CD4-positive, alpha-beta memory T cell (primary cell): ENCODE measurements around the gene KBTBD4. TPM values are rescaled to one million over a fixed set of nuclear protein-coding genes. Genes with fewer than 3 reads are reported as not detected.

Experiments used
- CTCF ChIA-PET: fragments of 350-600 bp; sonication (Branson Sonifier 250); formaldehyde crosslinking; loops from one replicate; lab custom pipeline; 2021; ENCODE audit warnings: inconsistent platforms; ENCODE audit not compliant: partially characterized antibody; lab: Charles Lee
- POLR2A ChIA-PET: fragments of 350-600 bp; sonication (Branson Sonifier 250); formaldehyde crosslinking; loops from one replicate; lab custom pipeline; 2021; ENCODE audit not compliant: partially characterized antibody; lab: Charles Lee
- DNase-seq, 5 donors: peaks; one replicate each; pipeline versions ENCODE4 v3.0.0 to v3.0.0-alpha.2; 2020 to 2022; ENCODE audit warnings: mixed read lengths in 1 of 5
- H3K27ac ChIP-seq: one replicate; pipeline ENCODE4 v1.7.0; 2013; ENCODE audit warnings: low read depth, low read length
- H3K27me3 ChIP-seq: 2 replicates; pipeline ENCODE4 v1.7.0; 2013; ENCODE audit warnings: mild to moderate bottlenecking, low read length, moderate library complexity; ENCODE audit not compliant: insufficient read depth
- H3K36me3 ChIP-seq: 2 replicates; pipeline ENCODE4 v1.7.0; 2013; ENCODE audit warnings: mild to moderate bottlenecking, low read length, moderate library complexity; ENCODE audit not compliant: insufficient read depth
- H3K4me1 ChIP-seq: 2 replicates; pipeline ENCODE4 v1.7.0; 2013; ENCODE audit warnings: mild to moderate bottlenecking, low read length, moderate library complexity; ENCODE audit not compliant: insufficient read depth
- H3K4me3 ChIP-seq, 2 donors: one replicate each; pipeline ENCODE4 v1.7.0; 2013; ENCODE audit warnings: low read length in 2 of 2, mild to moderate bottlenecking in 1 of 2
- H3K9me3 ChIP-seq, 2 donors: one replicate each; pipeline ENCODE4 v1.7.0; 2013; ENCODE audit warnings: low read length in 2 of 2, control low read depth in 1 of 2; ENCODE audit not compliant: control insufficient read depth in 1 of 2
- H3K27ac Mint-ChIP-seq, 7 donors: one replicate each; pipeline ENCODE4 v1.8.0; 2020 to 2021; ENCODE audit warnings: mixed read lengths in 7 of 7, mild to moderate bottlenecking in 6 of 7, inconsistent platforms in 3 of 7, moderate library complexity in 3 of 7
- H3K27me3 Mint-ChIP-seq, 2 donors: one replicate each; pipeline ENCODE4 v1.8.0; 2020 to 2021; ENCODE audit warnings: mixed read lengths in 2 of 2
- H3K36me3 Mint-ChIP-seq, 2 donors: one replicate each; pipeline ENCODE4 v1.8.0; 2020 to 2021; ENCODE audit warnings: mixed read lengths in 2 of 2, inconsistent platforms in 1 of 2, mild to moderate bottlenecking in 1 of 2
- H3K4me1 Mint-ChIP-seq, 4 donors: one replicate each; pipeline ENCODE4 v1.8.0; 2020 to 2021; ENCODE audit warnings: mixed read lengths in 4 of 4, mild to moderate bottlenecking in 1 of 4
- H3K4me3 Mint-ChIP-seq, 8 donors: one replicate each; pipeline ENCODE4 v1.8.0; 2020 to 2021; ENCODE audit warnings: mixed read lengths in 8 of 8, mild to moderate bottlenecking in 7 of 8, moderate library complexity in 6 of 8, inconsistent platforms in 3 of 8
- H3K9me3 Mint-ChIP-seq, 8 donors: one replicate each; pipeline ENCODE4 v1.8.0; 2020 to 2021; ENCODE audit warnings: mixed read lengths in 8 of 8, mild to moderate bottlenecking in 5 of 8, inconsistent platforms in 3 of 8, moderate library complexity in 1 of 8
- intact Hi-C: fragments of 100-400 bp; cut with micrococcal nuclease; formaldehyde crosslinking; loops from one replicate; pipeline ENCODE4 v1.15.1; 2023
- polyA plus RNA-seq, 2 donors: library from polyadenylated mRNA; unstranded; fragments of 300-500 nt; fragmentation: Illumina TruSeq; gene quantifications; one replicate each; pipeline ENCODE4 v1.2.3, GENCODE V29; 2021
- total RNA-seq, 2 experiments: library from RNA; stranded (reverse); gene quantifications; one replicate each; pipeline ENCODE4 v1.2.3, GENCODE V29; 2021

Gene KBTBD4
- total and polyA plus RNA-seq, 4 experiments from 2014 or later: 21.2 to 71.9 (median 31.4) TPM

DNA sequence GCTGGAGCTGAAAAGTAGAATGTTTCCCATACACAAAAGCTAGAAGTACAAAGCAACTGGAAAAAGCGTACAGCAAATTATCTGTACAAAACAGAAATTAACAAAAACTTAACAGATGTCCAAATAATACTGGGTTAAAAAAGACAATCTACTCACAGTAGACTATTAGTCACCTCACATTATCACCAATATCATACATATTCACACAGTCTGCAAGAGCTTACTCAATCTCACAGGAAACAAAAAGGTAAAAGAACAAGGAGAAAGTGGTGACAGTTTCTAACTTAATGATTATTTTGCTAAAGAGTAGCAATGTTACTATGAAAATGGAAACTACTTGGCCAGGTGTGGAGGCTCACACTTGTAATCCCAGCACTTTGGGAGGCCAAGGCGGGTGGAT lies 37.7 kb downstream of the KBTBD4 start:
- H3K27ac ChIP-seq: no peak overlapping the region
- ChIA-PET POLR2A (interaction anchor here (1.0 to 2.8 kb wide), 2 partner anchors 11 to 13 kb away, joined by 3 to 12 read pairs; no protein-coding TSS in a partner anchor), CTCF (no interaction called here)
- H3K36me3 ChIP-seq: no peaks in the 10 kb centered on the region
- Mint-ChIP-seq H3K27me3 (no peaks in the 10 kb centered on the region), H3K4me1 (peaks cover 44 to 88% (median 62%) of the 10 kb centered on the region in 4 donors), H3K36me3 (peaks cover 9 to 15% of the 10 kb centered on the region in 2 donors), H3K9me3 (peaks cover 0 to 2% (median 0%) of the 10 kb centered on the region in 8 donors), H3K4me3 (peak overlapping the region in 7 of 8 donors; percentile 13 to 77 (median 58)), H3K27ac (peak overlapping the region; percentile 51 to 91 (median 79))
- intact Hi-C loops: no loop called here
- H3K4me1 ChIP-seq: peaks cover 78% of the 10 kb centered on the region
- H3K9me3 ChIP-seq: no peaks in the 10 kb centered on the region
- DNase-seq: no peak
- no peak overlapping the region for H3K4me3 ChIP-seq
- no peaks in the 10 kb centered on the region for H3K27me3 ChIP-seq

DNA sequence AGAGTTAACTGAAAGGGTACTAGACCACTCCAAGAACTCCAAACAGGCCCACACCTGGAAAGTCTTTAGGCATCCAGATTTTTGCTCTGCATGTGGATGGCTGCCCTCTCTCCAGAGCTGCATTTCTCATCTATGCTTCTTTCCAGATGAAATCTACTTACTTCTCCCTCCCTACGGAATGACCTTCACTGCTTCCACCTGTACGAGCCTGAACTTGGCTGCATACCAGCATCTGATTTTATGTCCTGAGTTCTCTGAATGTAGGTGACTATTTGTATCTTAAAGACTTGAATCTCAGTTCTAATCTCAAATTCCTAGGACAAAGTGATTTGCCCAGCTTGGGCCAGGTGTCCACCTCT lies 39.1 kb downstream of the KBTBD4 start:
- ChIA-PET CTCF (interaction anchor here (0.5 to 0.9 kb wide), 2 partner anchors 14 to 28 kb away, joined by 3 to 4 read pairs; partner anchors contain the start of gene CELF1), POLR2A (interaction anchor here (1.1 to 2.8 kb wide), 3 partner anchors 9 to 25 kb away, joined by 3 to 12 read pairs (median 4); partner anchors contain the start of gene PTPMT1)
- Histone ChIP-seq H3K4me3 (no peak overlapping the region), H3K9me3 (no peaks in the 10 kb centered on the region), H3K4me1 (peaks cover 82% of the 10 kb centered on the region), H3K36me3 (no peaks in the 10 kb centered on the region), H3K27me3 (no peaks in the 10 kb centered on the region), H3K27ac (no peak overlapping the region)
- no peak for DNase-seq
- Mint-ChIP-seq H3K4me1 (peaks cover 46 to 86% (median 68%) of the 10 kb centered on the region in 4 donors), H3K27me3 (no peaks in the 10 kb centered on the region), H3K27ac (peak overlapping the region; percentile 5 to 66 (median 51)), H3K9me3 (peaks cover 0 to 2% (median 0%) of the 10 kb centered on the region in 8 donors), H3K36me3 (peaks cover 13 to 22% of the 10 kb centered on the region in 2 donors), H3K4me3 (peak overlapping the region in 7 of 8 donors; percentile 13 to 77 (median 36))
- intact Hi-C loops: no loop called here

DNA sequence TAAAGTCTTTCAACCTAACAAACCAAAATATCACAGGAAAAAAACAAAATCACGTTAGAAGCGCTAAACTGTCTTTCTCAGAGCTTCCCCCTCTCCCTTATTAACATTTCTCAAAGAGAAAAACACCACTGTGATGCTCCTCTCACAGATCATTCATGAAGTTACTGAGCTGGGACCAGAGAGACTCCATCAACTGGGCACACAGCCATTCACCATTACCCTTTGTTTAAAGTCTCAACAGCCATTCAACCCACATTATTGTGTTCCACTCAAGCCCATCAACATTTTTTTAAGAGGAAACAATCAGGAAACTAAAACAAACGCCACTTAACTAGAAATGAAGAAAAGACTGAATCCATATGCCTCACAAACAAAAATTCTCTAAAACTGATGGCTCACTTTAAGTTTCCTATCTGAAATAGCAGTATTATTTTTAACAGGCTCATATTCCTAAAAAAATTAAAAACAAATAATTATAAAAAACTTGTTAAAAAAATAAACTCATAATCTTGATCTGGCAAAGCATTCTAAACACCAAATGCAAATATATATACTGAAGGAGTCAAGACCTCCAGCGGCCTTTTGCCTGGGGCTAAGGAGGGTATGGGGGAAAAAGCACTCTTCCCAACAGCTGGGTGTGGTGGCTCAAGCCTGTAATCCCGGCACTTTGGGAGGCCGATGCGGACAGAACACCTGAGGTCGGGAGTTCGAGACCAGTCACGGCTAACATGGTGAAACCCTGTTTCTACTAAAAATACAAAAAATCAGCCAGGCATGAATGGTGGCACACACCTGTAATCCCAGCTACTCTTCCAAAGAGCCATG lies 39.8 kb downstream of the KBTBD4 start:
- H3K27ac Mint-ChIP-seq: peak overlapping the region in 6 of 7 donors; percentile 30 to 90 (median 56)
- no peaks in the 10 kb centered on the region for H3K27me3 Mint-ChIP-seq
- intact Hi-C loops: no loop called here
- Histone ChIP-seq H3K9me3 (no peaks in the 10 kb centered on the region), H3K27me3 (no peaks in the 10 kb centered on the region), H3K4me3 (no peak overlapping the region), H3K36me3 (no peaks in the 10 kb centered on the region), H3K4me1 (peaks cover 75% of the 10 kb centered on the region), H3K27ac (no peak overlapping the region)
- DNase-seq: no peak
- H3K4me1 Mint-ChIP-seq: peaks cover 43 to 80% (median 63%) of the 10 kb centered on the region in 4 donors
- H3K4me3 Mint-ChIP-seq: peak overlapping the region in 5 of 8 donors; percentile 13 to 77 (median 55)
- POLR2A ChIA-PET: interaction anchor here (1.3 to 2.8 kb wide), 2 partner anchors 13 to 40 kb away, joined by 3 to 12 read pairs; partner anchors contain the start of genes KBTBD4 and NDUFS3
- peaks cover 0 to 2% (median 0%) of the 10 kb centered on the region in 8 donors for H3K9me3 Mint-ChIP-seq
- peaks cover 13 to 23% of the 10 kb centered on the region in 2 donors for H3K36me3 Mint-ChIP-seq
- CTCF ChIA-PET: interaction anchor here (0.5 to 1.2 kb wide), 3 partner anchors 15 to 27 kb away, joined by 3 to 4 read pairs (median 3); no protein-coding TSS in a partner anchor

DNA sequence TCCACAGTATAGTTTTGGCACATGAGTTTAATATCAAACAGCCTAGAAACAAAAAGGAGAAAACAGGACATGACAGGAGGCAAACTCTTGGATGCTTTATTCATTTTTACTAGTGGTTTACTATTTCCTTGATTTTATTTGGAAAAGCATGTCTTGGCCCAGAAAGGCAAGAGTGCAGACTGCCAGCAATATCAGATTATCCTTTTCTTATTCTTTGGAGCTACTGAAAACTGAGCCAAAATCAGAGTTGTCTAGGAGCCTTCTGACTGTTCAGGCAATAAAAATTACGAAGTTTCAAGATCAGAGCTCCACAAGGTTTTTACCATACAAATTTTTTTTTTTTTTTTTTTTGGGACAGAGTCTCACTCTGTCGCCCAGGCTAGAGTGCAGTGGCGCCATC lies 41.9 kb downstream of the KBTBD4 start:
- DNase-seq: no peak
- H3K36me3 ChIP-seq: no peaks in the 10 kb centered on the region
- Mint-ChIP-seq H3K27ac (peak overlapping the region in 2 of 7 donors; percentile 12 to 29), H3K4me3 (no peak overlapping the region), H3K27me3 (no peaks in the 10 kb centered on the region), H3K9me3 (peaks cover 0 to 2% (median 0%) of the 10 kb centered on the region in 8 donors), H3K4me1 (peaks cover 42 to 74% (median 59%) of the 10 kb centered on the region in 4 donors), H3K36me3 (peaks cover 13 to 31% of the 10 kb centered on the region in 2 donors)
- no peak overlapping the region for H3K4me3 ChIP-seq
- no peaks in the 10 kb centered on the region for H3K9me3 ChIP-seq
- no peaks in the 10 kb centered on the region for H3K27me3 ChIP-seq
- ChIA-PET POLR2A (interaction anchor here (0.8 kb wide), 1 partner anchor 29 kb away, joined by 3 read pairs; no protein-coding TSS in a partner anchor), CTCF (interaction anchor here (1.1 to 2.0 kb wide), 3 partner anchors 15 to 26 kb away, joined by 3 to 4 read pairs (median 4); no protein-coding TSS in a partner anchor)
- no peak overlapping the region for H3K27ac ChIP-seq
- intact Hi-C loops: no loop called here
- peaks cover 69% of the 10 kb centered on the region for H3K4me1 ChIP-seq

DNA sequence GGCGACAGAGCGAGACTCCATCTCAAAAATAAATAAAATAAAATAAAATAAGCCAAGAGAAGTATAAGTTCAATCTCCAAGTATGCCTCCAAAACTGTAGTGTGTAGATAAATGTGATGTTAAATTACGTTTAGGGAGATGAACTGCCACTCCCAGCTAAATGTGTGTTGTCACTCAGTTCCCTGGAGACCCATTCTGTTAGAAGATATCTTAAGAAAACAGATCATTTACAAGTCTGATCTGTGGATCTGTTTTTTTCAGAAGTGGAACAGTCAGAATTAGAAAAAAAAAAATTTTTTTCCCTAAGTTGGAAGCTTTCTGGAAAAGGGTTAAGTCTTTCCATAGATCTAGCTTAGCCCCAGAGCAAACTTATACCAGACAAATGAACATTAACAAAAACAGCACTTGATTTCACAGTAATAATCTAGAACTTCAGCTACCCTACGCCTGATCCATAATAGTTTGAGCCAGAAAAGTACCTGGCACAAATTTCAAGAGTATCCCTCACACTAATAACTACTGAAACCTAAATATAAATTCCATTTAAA lies 44.0 kb downstream of the KBTBD4 start:
- Mint-ChIP-seq H3K9me3 (no peaks in the 10 kb centered on the region), H3K27ac (peak overlapping the region in 3 of 7 donors; percentile 12 to 73 (median 37)), H3K36me3 (peaks cover 14 to 31% of the 10 kb centered on the region in 2 donors), H3K4me3 (no peak overlapping the region), H3K4me1 (peaks cover 33 to 72% (median 55%) of the 10 kb centered on the region in 4 donors), H3K27me3 (no peaks in the 10 kb centered on the region)
- intact Hi-C loops: no loop called here
- ChIA-PET CTCF (interaction anchor here (0.7 to 1.5 kb wide), 2 partner anchors 17 to 262 kb away, joined by 3 read pairs; no protein-coding TSS in a partner anchor), POLR2A (no interaction called here)
- H3K27me3 ChIP-seq: no peaks in the 10 kb centered on the region
- H3K36me3 ChIP-seq: no peaks in the 10 kb centered on the region
- peaks cover 65% of the 10 kb centered on the region for H3K4me1 ChIP-seq
- H3K9me3 ChIP-seq: no peaks in the 10 kb centered on the region
- no peak for DNase-seq
- no peak overlapping the region for H3K27ac ChIP-seq
- H3K4me3 ChIP-seq: no peak overlapping the region

DNA sequence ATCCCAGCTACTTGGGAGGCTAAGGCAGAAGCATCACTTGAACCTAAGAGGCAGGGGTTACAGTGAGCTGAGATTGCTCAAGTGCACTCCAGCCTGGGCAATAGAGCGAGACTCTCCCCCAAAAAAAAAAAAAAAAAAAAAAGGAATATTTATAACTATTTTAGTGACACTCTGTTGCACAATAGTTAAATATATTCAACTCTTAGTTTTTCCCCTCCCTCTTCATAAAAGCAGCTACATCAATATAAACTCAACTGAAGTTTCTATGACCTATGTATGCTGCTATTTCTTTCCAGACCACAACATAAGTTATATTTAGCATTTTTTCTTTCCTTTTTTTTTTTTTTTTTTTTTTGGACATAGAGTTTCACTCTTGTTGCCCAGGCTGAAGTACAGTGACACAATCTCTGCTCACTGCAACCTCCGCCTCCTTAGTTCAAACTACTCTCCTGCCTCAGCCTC lies 45.0 kb downstream of the KBTBD4 start:
- ChIA-PET CTCF (interaction anchor here (1.0 to 1.5 kb wide), 2 partner anchors 15 to 21 kb away, joined by 3 read pairs; no protein-coding TSS in a partner anchor), POLR2A (interaction anchor here (0.9 to 1.7 kb wide), 2 partner anchors 18 to 19 kb away, joined by 3 to 4 read pairs; no protein-coding TSS in a partner anchor)
- Mint-ChIP-seq H3K27me3 (no peaks in the 10 kb centered on the region), H3K4me1 (peaks cover 28 to 69% (median 49%) of the 10 kb centered on the region in 4 donors), H3K27ac (peak overlapping the region in 1 of 7 donors; percentile 9), H3K4me3 (peak overlapping the region in 1 of 8 donors; percentile 13), H3K9me3 (no peaks in the 10 kb centered on the region), H3K36me3 (peaks cover 12 to 31% of the 10 kb centered on the region in 2 donors)
- H3K36me3 ChIP-seq: no peaks in the 10 kb centered on the region
- H3K27ac ChIP-seq: no peak overlapping the region
- no peaks in the 10 kb centered on the region for H3K9me3 ChIP-seq
- H3K4me1 ChIP-seq: peaks cover 55% of the 10 kb centered on the region
- intact Hi-C loops: no loop called here
- H3K27me3 ChIP-seq: no peaks in the 10 kb centered on the region
- no peak overlapping the region for H3K4me3 ChIP-seq
- DNase-seq: no peak
